GM21390 (cell line): ENCODE data around the gene DIO3.

ENCODE experiments used
- ATAC-seq: cut with Tn5 transposase; IDR thresholded peaks from one replicate; pipeline ENCODE4 v1.9.1; 2021; ENCODE audit not compliant: unreplicated experiment

DIO3 gene

GRCh38 chr14:101595887-101596721, 34.8 kb downstream of the DIO3 start:
- no peak for ATAC-seq

GRCh38 chr14:101596742-101597141, 35.4 kb downstream of the DIO3 start:
- no peak for ATAC-seq

GRCh38 chr14:101598159-101598558, 36.9 kb downstream of the DIO3 start:
- no peak for ATAC-seq

- ATAC-seq = no peak
Observed at GRCh38 chr14:101598571-101599233, 37.4 kb downstream of the DIO3 start.

- ATAC-seq = no peak
Observed at GRCh38 chr14:101599234-101599885, 38.1 kb downstream of the DIO3 start.

GRCh38 chr14:101600336-101600890, 39.1 kb downstream of the DIO3 start:
- no peak for ATAC-seq

- no peak for ATAC-seq
Observed at GRCh38 chr14:101600891-101601605, 39.8 kb downstream of the DIO3 start.

DNA sequence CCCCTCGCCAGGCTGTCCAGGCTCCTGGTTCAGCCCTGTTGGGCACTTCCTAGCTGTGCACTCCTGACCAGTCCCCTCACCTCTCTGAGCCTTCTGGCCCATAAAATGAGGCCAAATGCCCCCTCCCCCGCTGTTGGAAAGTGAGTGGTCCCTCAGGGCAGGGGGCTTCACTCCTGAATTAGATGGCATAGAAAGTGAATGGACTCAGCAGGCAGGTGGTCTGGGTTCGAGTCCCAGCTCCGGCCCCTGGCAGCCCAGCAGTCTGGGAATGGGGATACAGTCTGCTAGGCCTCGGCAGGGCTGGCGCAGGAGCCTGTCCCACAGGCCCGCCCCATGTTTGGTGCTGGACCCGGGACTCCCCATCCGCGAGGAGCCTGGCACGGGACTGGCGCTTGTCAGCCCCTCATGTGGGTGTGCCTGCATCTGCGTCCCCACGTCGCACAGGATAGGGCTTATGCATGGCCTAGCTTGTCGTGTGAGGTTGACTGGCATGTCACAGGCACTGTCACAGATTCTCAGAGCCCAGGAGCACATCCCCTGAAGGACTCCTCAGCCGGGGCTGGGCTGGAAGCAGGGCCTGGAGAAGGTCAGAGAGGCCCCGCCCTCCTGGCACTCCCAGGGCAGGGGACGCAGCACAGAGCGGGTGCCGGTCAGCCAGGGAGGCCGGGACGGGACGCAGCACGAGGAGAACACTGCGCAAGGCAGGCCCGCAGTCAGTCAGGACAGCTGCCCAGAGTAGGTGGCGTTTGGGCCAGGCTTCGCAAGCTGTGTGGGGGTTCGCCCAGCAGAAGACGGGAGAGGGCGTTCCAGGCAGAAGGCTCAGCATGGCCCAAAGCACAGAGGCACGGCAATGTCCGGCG, 40.5 kb downstream of the DIO3 start:
- ATAC-seq = no peak

DNA sequence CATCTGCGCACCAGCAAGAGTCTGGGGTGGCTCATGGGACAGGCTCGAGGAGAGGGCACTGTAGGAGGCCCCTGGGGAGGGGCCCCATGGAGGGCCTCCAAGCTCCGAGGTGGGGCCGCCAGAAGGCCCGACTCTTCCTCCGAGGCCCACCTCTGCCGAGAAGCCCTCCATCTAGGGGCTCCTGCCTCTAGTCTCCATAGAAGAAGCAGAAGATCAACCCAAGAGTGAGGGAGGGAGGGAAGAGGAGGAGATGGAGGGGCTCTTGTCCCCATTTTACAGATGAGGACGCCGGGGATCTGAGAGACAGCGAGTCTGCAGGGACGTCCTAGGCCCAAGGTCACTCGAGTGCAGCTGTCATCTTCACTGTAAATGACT, 41.2 kb downstream of the DIO3 start:
- no peak for ATAC-seq

DNA sequence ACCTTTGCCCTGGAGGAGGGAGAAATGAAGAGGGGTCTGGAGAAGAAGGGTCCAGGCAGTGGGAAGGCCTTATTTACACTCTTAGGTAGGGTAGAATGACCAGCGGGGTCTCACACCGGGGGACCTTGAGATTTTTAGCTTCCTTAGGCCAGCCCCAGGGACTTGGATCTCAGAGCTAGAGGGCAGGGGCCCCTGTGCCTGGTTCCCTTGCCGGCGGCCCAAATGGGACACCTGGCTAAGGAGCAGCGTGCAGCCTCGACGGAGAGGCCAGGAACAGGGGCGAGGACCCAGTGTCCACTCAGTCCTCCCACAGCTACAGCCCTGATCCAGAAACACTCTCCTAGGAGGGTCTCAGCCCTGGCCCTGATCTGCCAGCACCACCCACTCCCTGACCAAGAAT, 41.8 kb downstream of the DIO3 start:
- ATAC-seq = no peak

DNA sequence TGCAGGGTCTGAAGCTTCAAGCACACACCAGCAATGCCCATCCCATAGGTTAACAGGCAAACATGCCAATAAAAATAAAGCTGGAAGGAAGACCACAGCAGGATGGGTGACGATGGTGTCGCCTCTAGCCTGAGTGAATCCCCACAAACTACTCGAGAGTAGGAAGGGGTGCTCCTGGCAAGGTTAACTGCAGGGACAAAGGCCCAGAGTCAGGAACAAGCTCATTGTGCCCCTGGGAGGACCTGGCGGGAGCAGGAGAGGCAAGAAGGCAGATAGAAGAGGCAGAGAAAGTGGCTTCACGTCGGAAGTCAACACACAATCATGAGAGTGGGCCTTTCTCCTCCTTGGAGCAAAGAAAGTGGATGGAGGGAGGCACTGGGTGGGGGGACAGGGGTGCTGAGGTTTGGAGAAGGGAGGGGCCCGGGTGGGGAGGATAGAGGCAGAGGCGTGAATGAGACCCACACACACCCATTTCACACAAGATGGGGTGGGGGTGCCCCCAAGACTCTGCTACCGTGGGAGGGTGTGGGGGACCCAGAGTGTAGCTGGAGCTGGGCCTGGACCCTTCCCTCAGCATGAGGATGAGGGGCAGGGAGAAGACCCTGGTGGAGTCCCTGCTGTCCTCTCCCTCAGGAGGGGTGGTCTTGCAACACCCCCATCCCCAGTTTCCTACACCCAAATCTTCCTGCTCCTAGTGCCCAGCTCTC, 43.1 kb downstream of the DIO3 start:
- no peak for ATAC-seq

DNA sequence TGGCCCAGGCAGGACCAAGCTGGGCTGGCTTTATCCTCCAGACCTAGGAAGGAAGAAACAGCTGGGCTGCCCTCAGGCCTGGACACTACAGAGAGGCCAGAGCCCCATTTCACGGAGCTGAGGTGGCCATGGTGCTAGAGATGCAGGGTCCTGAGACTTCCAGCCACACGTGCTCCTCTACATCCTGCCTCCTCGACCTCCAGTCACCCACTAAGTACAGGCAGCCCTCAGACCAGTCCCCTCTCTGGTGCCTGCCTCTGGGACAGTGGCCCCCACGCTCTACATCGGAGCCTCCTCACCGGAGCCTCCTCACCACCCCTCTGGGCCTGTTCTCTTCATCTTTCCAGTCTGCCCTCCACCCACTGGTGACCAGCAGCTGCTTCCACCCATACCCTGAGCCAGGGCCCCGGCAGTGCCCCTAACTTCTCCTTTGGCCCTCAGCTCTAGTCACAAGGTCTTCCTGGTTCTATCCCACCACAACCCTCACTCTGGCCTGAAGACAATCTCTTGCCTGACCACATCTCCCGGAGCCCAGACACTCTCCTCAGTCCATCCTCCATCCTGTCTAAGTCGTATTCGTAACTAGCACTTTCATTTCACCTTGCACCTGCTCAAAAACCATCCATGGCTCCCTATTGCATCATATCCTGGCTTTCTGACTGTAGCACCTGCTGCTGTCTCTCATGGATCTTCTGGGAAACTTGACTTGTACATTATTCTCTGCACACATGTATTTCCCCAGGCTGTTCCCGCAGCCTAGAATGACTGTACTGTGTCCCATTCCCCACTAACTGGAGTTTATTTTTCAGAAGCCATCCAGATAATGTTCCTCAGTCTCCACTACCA, 43.9 kb downstream of the DIO3 start:
- ATAC-seq = no peak

DNA sequence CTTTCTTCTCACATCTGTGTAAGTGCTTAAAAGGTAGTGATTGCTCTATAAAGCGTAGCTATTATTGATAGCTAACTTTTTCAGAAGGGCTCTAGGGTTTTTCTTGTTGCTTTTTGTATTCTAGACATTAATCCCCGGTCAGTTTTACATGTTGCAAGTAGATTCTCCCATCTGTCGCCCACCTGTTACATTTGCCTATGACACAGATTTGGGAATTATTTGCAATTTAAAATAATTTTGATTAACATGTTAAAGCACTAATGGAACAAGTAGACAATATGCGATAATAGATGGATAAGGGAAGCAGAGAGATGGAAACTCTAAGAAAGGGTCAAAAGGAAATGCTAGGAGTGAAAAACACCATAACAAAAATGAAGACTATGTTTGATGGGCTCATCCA, 44.5 kb downstream of the DIO3 start:
- ATAC-seq = no peak
